HepG2 (cell line): ENCODE measurements around the gene CLDN15. TPM values are rescaled to one million over a fixed set of nuclear protein-coding genes. Genes with fewer than 3 reads are reported as not detected.

Experiments used
- ATAC-seq: fragments of 200-7000 bp; cut with Tn5 transposase; 3 replicates; pipeline ENCODE4 v1.9.1; 2020; ENCODE audit warnings: mild to moderate bottlenecking, moderate library complexity
- BruUV-seq: library from RNA; stranded (reverse); fragments of 400-500 nt; replicated peaks from 2 replicates; lab custom pipeline; 2021; lab: Mats Ljungman, UMichigan
- CTCF ChIA-PET: fragments of 300-600 bp; formaldehyde crosslinking; extraction: SDS; loops from one replicate; lab custom pipeline; 2021; ENCODE audit warnings: low total read pairs, inconsistent platforms, low intra/inter-chr PET ratio; lab: Yijun Ruan, JAX
- POLR2A ChIA-PET: fragments of 350-600 bp; sonication (Branson Sonifier 250); formaldehyde crosslinking; loops from one replicate; lab custom pipeline; 2020; ENCODE audit warnings: antibody characterized with exemption, inconsistent platforms; lab: Yijun Ruan, JAX
- DNase-seq: peaks from one replicate; pipeline ENCODE4 v3.0.0-alpha.2; 2015; ENCODE audit warnings: low spot score
- FAIRE-seq: peaks from 3 replicates; lab custom pipeline; 2011; peaks lifted over from hg19 to GRCh38; lab: Jason Lieb, UNC
- H2AFZ ChIP-seq: one replicate; pipeline ENCODE4 v1.6.1; 2011; ENCODE audit warnings: low read length, inconsistent platforms
- H3K27ac ChIP-seq: fragments of 300-600 bp; 3 replicates; pipeline ENCODE4 v1.8.0; 2011; ENCODE audit warnings: mixed run types, mild to moderate bottlenecking, mixed read lengths, low read length, inconsistent platforms; ENCODE audit not compliant: insufficient read depth; ENCODE audit errors: extremely low read length
- H3K27me3 ChIP-seq, 2 experiments: fragments of 200-600 bp in 1 of 2; 2 replicates in 1 of 2; 3 replicates in 1 of 2; pipeline versions ENCODE4 v1.6.0 to v1.8.0; 2011; ENCODE audit warnings: low read length in 2 of 2, mild to moderate bottlenecking in 2 of 2, moderate library complexity in 2 of 2, inconsistent platforms in 1 of 2; ENCODE audit not compliant: insufficient read depth in 2 of 2, control insufficient read depth in 1 of 2
- H3K36me3 ChIP-seq, 2 experiments: fragments of 200-600 bp in 1 of 2; replicated peaks in 1 of 2; 2 replicates in 1 of 2; 3 replicates in 1 of 2; pipeline versions ENCODE4 v1.5.1 to v1.8.0; 2011; ENCODE audit warnings: low read length in 2 of 2, inconsistent platforms in 1 of 2; ENCODE audit not compliant: insufficient read depth in 2 of 2, control insufficient read depth in 1 of 2
- H3K4me1 ChIP-seq: 2 replicates; pipeline ENCODE4 v1.5.1; 2012; ENCODE audit warnings: low read length, inconsistent platforms; ENCODE audit not compliant: insufficient read depth
- H3K4me2 ChIP-seq: 2 replicates; pipeline ENCODE4 v1.6.0; 2011; ENCODE audit warnings: low read depth, low read length, inconsistent platforms
- H3K4me3 ChIP-seq, 3 experiments: fragments of 200-600 bp in 1 of 3; sonication (generic), shearing (Covaris generic) in 1 of 3; replicated peaks in 1 of 3; 2 replicates each; pipeline ENCODE4 v1.5.1; 2011 to 2016; ENCODE audit warnings: low read length in 3 of 3, inconsistent platforms in 2 of 3, low read depth in 2 of 3, mild to moderate bottlenecking in 2 of 3, control low read depth in 1 of 3, mixed read lengths in 1 of 3; ENCODE audit not compliant: insufficient read depth in 1 of 3
- H3K79me2 ChIP-seq: one replicate; pipeline ENCODE4 v1.6.1; 2011; ENCODE audit warnings: low read length, inconsistent platforms; ENCODE audit not compliant: insufficient read depth
- H3K9ac ChIP-seq: 2 replicates; pipeline ENCODE4 v1.6.0; 2011; ENCODE audit warnings: mild to moderate bottlenecking, low read depth, low read length, inconsistent platforms; ENCODE audit not compliant: insufficient read depth
- H3K9me3 ChIP-seq: 2 replicates; pipeline ENCODE4 v1.5.1; 2012; ENCODE audit warnings: mild to moderate bottlenecking, low read length
- H4K20me1 ChIP-seq: 2 replicates; pipeline ENCODE4 v1.6.0; 2011; ENCODE audit warnings: inconsistent platforms, mild to moderate bottlenecking, low read length, moderate library complexity; ENCODE audit not compliant: insufficient read depth
- ISL2 ChIP-seq: sonication (generic); formaldehyde crosslinking; IDR thresholded peaks from 2 replicates; pipeline ENCODE4 v1.5.0; 2020; ENCODE audit warnings: missing genetic modification reagents
- MYC ChIP-seq: sonication (generic); formaldehyde crosslinking; IDR thresholded peaks from 2 replicates; pipeline ENCODE4 v1.9.0; 2021; ENCODE audit warnings: missing genetic modification reagents, borderline replicate concordance
- ZFP62 ChIP-seq: sonication (generic); formaldehyde crosslinking; IDR thresholded peaks from 2 replicates; pipeline ENCODE4 v1.4.0; 2020; ENCODE audit warnings: missing genetic modification reagents
- ZNF10 ChIP-seq: sonication (generic); formaldehyde crosslinking; IDR thresholded peaks from 2 replicates; pipeline ENCODE4 v1.4.0; 2020; ENCODE audit warnings: mild to moderate bottlenecking, low read depth, missing genetic modification reagents, borderline replicate concordance
- ZNF441 ChIP-seq: sonication (generic); formaldehyde crosslinking; IDR thresholded peaks from 2 replicates; pipeline ENCODE4 v1.7.0; 2021; ENCODE audit warnings: missing genetic modification reagents, borderline replicate concordance
- ZNF577 ChIP-seq: sonication (generic); formaldehyde crosslinking; IDR thresholded peaks from 2 replicates; pipeline ENCODE4 v1.4.0; 2020; ENCODE audit warnings: mild to moderate bottlenecking, low read depth, missing genetic modification reagents, borderline replicate concordance
- WGBS: methylation state at CpG from one replicate; pipeline ENCODE4 v1.1.6; 2017; ENCODE audit warnings: low lambda C conversion rate; 5-methylcytosine and 5-hydroxymethylcytosine counted together
- in situ Hi-C: cut with HindIII; loops from 2 replicates; pipeline ENCODE4 v1.10.0; 2017; ENCODE audit warnings: low pct_unique_long_range_greater_than_20kb; ENCODE audit not compliant: extremely low pct_ligation_motif_present
- intact Hi-C: fragments of 100-400 bp; cut with micrococcal nuclease; formaldehyde crosslinking; loops from one replicate; pipeline ENCODE4 v1.10.0; 2022; ENCODE audit not compliant: unreplicated experiment
- polyA plus RNA-seq, 8 experiments: library from polyadenylated mRNA; depleted of rRNA in 3 of 8; stranded (reverse) in 7 of 8; unstranded in 1 of 8; fragments of >200 nt; fragmentation: Illumina TruSeq in 4 of 8; extraction: Trizol in 4 of 8; gene quantifications; 2 replicates each; pipeline versions ENCODE4 v1.2.1 to v1.2.3, GENCODE V29; 2011 to 2016; ENCODE audit warnings: low read depth in 4 of 8, missing spikeins in 1 of 8, mixed read lengths in 1 of 8; ENCODE audit not compliant: insufficient read depth in 1 of 8
- total RNA-seq, 5 experiments: library from RNA; depleted of rRNA; stranded (reverse); fragments of >200 nt; fragmentation: Illumina TruSeq; extraction: Trizol; gene quantifications; 2 replicates each; pipeline ENCODE4 v1.2.3, GENCODE V29; 2016; ENCODE audit warnings: low read depth in 1 of 5
- TF ChIP-seq, protein P1 (sequence below): sonication (generic); formaldehyde crosslinking; IDR thresholded peaks from 2 replicates; pipeline ENCODE4 v1.5.0; 2020; ENCODE audit warnings: mild to moderate bottlenecking, missing genetic modification reagents
- TF ChIP-seq, protein P2 (sequence below): sonication (generic); formaldehyde crosslinking; IDR thresholded peaks from 2 replicates; pipeline ENCODE4; 2020; ENCODE audit warnings: missing genetic modification reagents, mild to moderate bottlenecking, borderline replicate concordance
- TF ChIP-seq, protein P3 (sequence below): sonication (generic); formaldehyde crosslinking; IDR thresholded peaks from 2 replicates; pipeline ENCODE4 v1.9.0; 2021; ENCODE audit warnings: missing genetic modification reagents, borderline replicate concordance

The CLDN15 gene
- total and polyA plus RNA-seq, 2 of the 13 experiments (the other 11 are each of a cell fraction or from before 2014, with no cell fraction given) = 7.1 to 17.8 TPM

DNA sequence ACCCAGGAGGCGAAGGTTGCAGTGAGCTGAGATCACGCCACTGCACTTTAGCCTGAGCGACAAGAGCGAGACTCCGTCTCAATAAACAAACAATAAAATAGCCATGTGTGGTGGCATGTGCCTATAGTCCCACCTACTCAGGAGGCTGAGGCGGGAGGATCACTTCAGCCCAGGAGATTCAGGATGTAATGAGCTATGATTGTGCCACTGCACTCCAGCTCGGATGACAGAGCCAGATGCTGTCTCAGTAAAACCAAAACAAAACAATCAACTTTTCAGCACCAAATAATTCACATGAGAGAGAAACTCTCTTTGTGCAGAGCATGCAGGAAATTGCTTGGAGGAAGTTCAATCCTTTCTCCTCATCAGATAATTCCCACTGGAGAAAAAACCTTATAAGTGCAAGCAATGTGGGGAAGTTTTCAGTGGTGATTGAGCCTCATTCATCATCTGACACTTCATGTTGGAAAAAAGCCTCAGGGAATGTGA, 20.7 kb upstream of the CLDN15 start:
- Histone ChIP-seq H3K27me3 (peaks cover 0 to 4% of the 10 kb centered on the region in 2 experiments; a peak in 2 of 5 replicates), H3K4me1 (peaks cover 13% of the 10 kb centered on the region), H3K4me3 (no peak overlapping the region), H3K79me2 (no peaks in the 10 kb centered on the region), H3K4me2 (no peak overlapping the region), H3K9me3 (no peaks in the 10 kb centered on the region), H3K36me3 (no peaks in the 10 kb centered on the region), H3K27ac (no peak overlapping the region), H3K9ac (no peak overlapping the region), H4K20me1 (no peaks in the 10 kb centered on the region), H2AFZ (no peak overlapping the region)
- intact Hi-C loops = no loop called here
- ChIA-PET POLR2A (no interaction called here), CTCF (no interaction called here)
- DNase-seq = no peak
- in situ Hi-C loops = no loop called here
- no peak for ATAC-seq
- FAIRE-seq = no peak
- TF ChIP-seq ZNF441 (CRISPR knock-in tag) (peak; percentile 90), ISL2 (CRISPR knock-in tag) (no peak)
- TF ChIP-seq, protein P1, sequence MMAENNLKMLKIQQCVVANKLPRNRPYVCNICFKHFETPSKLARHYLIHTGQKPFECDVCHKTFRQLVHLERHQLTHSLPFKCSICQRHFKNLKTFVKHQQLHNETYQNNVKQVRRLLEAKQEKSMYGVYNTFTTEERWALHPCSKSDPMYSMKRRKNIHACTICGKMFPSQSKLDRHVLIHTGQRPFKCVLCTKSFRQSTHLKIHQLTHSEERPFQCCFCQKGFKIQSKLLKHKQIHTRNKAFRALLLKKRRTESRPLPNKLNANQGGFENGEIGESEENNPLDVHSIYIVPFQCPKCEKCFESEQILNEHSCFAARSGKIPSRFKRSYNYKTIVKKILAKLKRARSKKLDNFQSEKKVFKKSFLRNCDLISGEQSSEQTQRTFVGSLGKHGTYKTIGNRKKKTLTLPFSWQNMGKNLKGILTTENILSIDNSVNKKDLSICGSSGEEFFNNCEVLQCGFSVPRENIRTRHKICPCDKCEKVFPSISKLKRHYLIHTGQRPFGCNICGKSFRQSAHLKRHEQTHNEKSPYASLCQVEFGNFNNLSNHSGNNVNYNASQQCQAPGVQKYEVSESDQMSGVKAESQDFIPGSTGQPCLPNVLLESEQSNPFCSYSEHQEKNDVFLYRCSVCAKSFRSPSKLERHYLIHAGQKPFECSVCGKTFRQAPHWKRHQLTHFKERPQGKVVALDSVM (CRISPR knock-in tag) = peak; percentile 54
- no TSS peak for BruUV-seq
- 10% methylated on average over 7 of the region's 7 CpGs for WGBS

DNA sequence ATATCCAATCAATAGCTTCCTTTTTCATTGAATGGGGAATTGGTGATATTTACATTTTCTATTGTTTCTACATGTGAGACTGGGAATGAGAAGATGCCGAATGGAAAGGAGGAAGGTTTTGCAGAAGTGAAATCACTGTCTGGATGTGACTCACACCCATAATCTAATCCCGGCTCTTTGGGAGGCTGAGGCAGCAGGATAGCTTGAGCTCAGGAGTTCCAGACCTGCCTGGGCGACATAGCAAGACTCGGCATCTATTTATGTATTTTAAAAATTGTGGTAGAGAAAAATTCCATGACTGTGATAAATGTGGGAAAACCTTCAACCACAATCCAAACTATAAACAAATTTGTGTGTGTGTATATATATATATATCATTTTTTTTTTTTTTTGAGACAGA, 18.2 kb upstream of the CLDN15 start:
- Histone ChIP-seq H3K27me3 (no peaks in the 10 kb centered on the region; a peak in 2 of 5 replicates), H3K4me1 (peaks cover 19% of the 10 kb centered on the region), H2AFZ (no peak overlapping the region), H3K4me2 (no peak overlapping the region), H3K9me3 (no peaks in the 10 kb centered on the region), H3K36me3 (no peaks in the 10 kb centered on the region), H3K9ac (no peak overlapping the region), H3K4me3 (no peak overlapping the region), H3K27ac (no peak overlapping the region), H3K79me2 (peaks cover 11% of the 10 kb centered on the region), H4K20me1 (peaks cover 3% of the 10 kb centered on the region; the same call in 1 of the 2 replicates)
- ATAC-seq (no peak), DNase-seq (no peak), FAIRE-seq (no peak)
- POLR2A ChIA-PET = interaction anchor here (1.0 kb wide), 1 partner anchor 38 kb away, joined by 3 read pairs; the partner anchor contains the start of genes PLOD3 and ZNHIT1
- intact Hi-C loops = no loop called here
- WGBS = 3% methylated on average over 4 of the region's 4 CpGs
- CTCF ChIA-PET = no interaction called here
- BruUV-seq = no TSS peak
- in situ Hi-C loops = no loop called here
- TF ChIP-seq, protein P2, sequence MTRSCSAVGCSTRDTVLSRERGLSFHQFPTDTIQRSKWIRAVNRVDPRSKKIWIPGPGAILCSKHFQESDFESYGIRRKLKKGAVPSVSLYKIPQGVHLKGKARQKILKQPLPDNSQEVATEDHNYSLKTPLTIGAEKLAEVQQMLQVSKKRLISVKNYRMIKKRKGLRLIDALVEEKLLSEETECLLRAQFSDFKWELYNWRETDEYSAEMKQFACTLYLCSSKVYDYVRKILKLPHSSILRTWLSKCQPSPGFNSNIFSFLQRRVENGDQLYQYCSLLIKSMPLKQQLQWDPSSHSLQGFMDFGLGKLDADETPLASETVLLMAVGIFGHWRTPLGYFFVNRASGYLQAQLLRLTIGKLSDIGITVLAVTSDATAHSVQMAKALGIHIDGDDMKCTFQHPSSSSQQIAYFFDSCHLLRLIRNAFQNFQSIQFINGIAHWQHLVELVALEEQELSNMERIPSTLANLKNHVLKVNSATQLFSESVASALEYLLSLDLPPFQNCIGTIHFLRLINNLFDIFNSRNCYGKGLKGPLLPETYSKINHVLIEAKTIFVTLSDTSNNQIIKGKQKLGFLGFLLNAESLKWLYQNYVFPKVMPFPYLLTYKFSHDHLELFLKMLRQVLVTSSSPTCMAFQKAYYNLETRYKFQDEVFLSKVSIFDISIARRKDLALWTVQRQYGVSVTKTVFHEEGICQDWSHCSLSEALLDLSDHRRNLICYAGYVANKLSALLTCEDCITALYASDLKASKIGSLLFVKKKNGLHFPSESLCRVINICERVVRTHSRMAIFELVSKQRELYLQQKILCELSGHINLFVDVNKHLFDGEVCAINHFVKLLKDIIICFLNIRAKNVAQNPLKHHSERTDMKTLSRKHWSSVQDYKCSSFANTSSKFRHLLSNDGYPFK (CRISPR knock-in tag) = no peak
- TF ChIP-seq MYC (CRISPR knock-in tag) = no peak
- TF ChIP-seq, protein P3, sequence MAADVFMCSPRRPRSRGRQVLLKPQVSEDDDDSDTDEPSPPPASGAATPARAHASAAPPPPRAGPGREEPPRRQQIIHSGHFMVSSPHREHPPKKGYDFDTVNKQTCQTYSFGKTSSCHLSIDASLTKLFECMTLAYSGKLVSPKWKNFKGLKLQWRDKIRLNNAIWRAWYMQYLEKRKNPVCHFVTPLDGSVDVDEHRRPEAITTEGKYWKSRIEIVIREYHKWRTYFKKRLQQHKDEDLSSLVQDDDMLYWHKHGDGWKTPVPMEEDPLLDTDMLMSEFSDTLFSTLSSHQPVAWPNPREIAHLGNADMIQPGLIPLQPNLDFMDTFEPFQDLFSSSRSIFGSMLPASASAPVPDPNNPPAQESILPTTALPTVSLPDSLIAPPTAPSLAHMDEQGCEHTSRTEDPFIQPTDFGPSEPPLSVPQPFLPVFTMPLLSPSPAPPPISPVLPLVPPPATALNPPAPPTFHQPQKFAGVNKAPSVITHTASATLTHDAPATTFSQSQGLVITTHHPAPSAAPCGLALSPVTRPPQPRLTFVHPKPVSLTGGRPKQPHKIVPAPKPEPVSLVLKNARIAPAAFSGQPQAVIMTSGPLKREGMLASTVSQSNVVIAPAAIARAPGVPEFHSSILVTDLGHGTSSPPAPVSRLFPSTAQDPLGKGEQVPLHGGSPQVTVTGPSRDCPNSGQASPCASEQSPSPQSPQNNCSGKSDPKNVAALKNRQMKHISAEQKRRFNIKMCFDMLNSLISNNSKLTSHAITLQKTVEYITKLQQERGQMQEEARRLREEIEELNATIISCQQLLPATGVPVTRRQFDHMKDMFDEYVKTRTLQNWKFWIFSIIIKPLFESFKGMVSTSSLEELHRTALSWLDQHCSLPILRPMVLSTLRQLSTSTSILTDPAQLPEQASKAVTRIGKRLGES (CRISPR knock-in tag) = no peak
- no peak for TF ChIP-seq ZFP62 (CRISPR knock-in tag)
- TF ChIP-seq ZNF577 = no peak
- TF ChIP-seq ZNF10 (CRISPR knock-in tag) = no peak
